DND-41 (cell line): ENCODE data around the gene SEMA3A.
"Not testable (repeated sequence)": the region's sequence is repeated elsewhere in the genome, so short reads cannot be mapped to it uniquely, and the experiment has no call there.

Experiments
- ATAC-seq: fragments of 200-7000 bp; cut with Tn5 transposase; 3 replicates; pipeline ENCODE4 v1.9.1; 2021; ENCODE audit warnings: low read depth; ENCODE audit not compliant: insufficient read depth
- DNase-seq: peaks from one replicate; pipeline ENCODE4 v3.0.0-alpha.2; 2020
- H2AFZ ChIP-seq: 2 replicates; pipeline ENCODE4 v1.6.0; 2012; ENCODE audit warnings: low read depth, low read length
- H3K27ac ChIP-seq: 2 replicates; pipeline ENCODE4 v1.5.1; 2012; ENCODE audit warnings: low read length, inconsistent platforms
- H3K27me3 ChIP-seq: fragments of 200-600 bp; sonication (generic); 2 replicates; pipeline ENCODE4 v1.6.0; 2012; ENCODE audit warnings: low read length, mild to moderate bottlenecking, inconsistent platforms; ENCODE audit not compliant: insufficient read depth, poor library complexity
- H3K36me3 ChIP-seq: 2 replicates; pipeline ENCODE4 v1.5.1; 2012; ENCODE audit warnings: low read length, inconsistent platforms; ENCODE audit not compliant: insufficient read depth
- H3K4me1 ChIP-seq: 2 replicates; pipeline ENCODE4 v1.5.1; 2012; ENCODE audit warnings: mild to moderate bottlenecking, low read length; ENCODE audit not compliant: insufficient read depth
- H3K4me2 ChIP-seq: 2 replicates; pipeline ENCODE4 v1.6.0; 2012; ENCODE audit warnings: mild to moderate bottlenecking, moderate library complexity, low read length, inconsistent platforms; ENCODE audit not compliant: insufficient read depth
- H3K4me3 ChIP-seq, 2 experiments: fragments of 200-600 bp in 1 of 2; shearing (Covaris generic) in 1 of 2; 2 replicates each; pipeline ENCODE4 v1.5.1; 2012 to 2016; ENCODE audit warnings: inconsistent platforms in 2 of 2, low read length in 2 of 2, mild to moderate bottlenecking in 2 of 2, low read depth in 1 of 2, moderate library complexity in 1 of 2
- H3K79me2 ChIP-seq: 2 replicates; pipeline ENCODE4 v1.6.0; 2012; ENCODE audit warnings: low read length, inconsistent platforms; ENCODE audit not compliant: insufficient read depth
- H3K9ac ChIP-seq: 2 replicates; pipeline ENCODE4 v1.6.0; 2012; ENCODE audit warnings: low read depth, mild to moderate bottlenecking, inconsistent platforms, low read length, moderate library complexity
- H3K9me3 ChIP-seq: 2 replicates; pipeline ENCODE4 v1.5.1; 2012; ENCODE audit warnings: low read length, moderate library complexity, mild to moderate bottlenecking, inconsistent platforms; ENCODE audit not compliant: insufficient read depth, severe bottlenecking
- H4K20me1 ChIP-seq: 2 replicates; pipeline ENCODE4 v1.6.0; 2012; ENCODE audit warnings: low read length; ENCODE audit not compliant: insufficient read depth
- CTCF ChIP-seq: IDR thresholded peaks from 2 replicates; pipeline ENCODE4 v1.5.1; 2012; ENCODE audit warnings: borderline replicate concordance, low read length, moderate library complexity, mild to moderate bottlenecking; ENCODE audit not compliant: poor library complexity, severe bottlenecking; ENCODE audit errors: extremely low read depth
- EZH2 ChIP-seq: IDR thresholded peaks from 3 replicates; pipeline ENCODE4 v1.6.1; 2012; ENCODE audit warnings: borderline replicate concordance, low read depth, mild to moderate bottlenecking, moderate library complexity, low read length, inconsistent platforms; ENCODE audit not compliant: severe bottlenecking

The SEMA3A gene

GRCh38 chr7:84058311-84059076 lies 136.1 kb downstream of the SEMA3A start:
- no peaks in the 10 kb centered on the region for H3K27me3 ChIP-seq
- H3K4me2 ChIP-seq = no peak overlapping the region
- no peak for DNase-seq
- H4K20me1 ChIP-seq = no peaks in the 10 kb centered on the region
- TF ChIP-seq CTCF (no peak), EZH2 (no peak)
- ATAC-seq = no peak
- no peak overlapping the region for H3K4me3 ChIP-seq
- no peaks in the 10 kb centered on the region for H3K9me3 ChIP-seq
- H2AFZ ChIP-seq = no peak overlapping the region
- no peaks in the 10 kb centered on the region for H3K4me1 ChIP-seq
- no peak overlapping the region for H3K9ac ChIP-seq
- H3K27ac ChIP-seq = no peak overlapping the region
- H3K79me2 ChIP-seq = no peaks in the 10 kb centered on the region
- H3K36me3 ChIP-seq = no peaks in the 10 kb centered on the region

- Histone ChIP-seq H3K4me1 (no peaks in the 10 kb centered on the region), H3K79me2 (no peaks in the 10 kb centered on the region), H3K9ac (no peak overlapping the region), H3K4me3 (no peak overlapping the region), H3K36me3 (no peaks in the 10 kb centered on the region), H4K20me1 (no peaks in the 10 kb centered on the region), H3K27me3 (no peaks in the 10 kb centered on the region), H3K27ac (no peak overlapping the region), H3K4me2 (no peak overlapping the region), H2AFZ (no peak overlapping the region; the same call in 1 of the 2 replicates), H3K9me3 (no peaks in the 10 kb centered on the region)
- TF ChIP-seq CTCF (no peak), EZH2 (no peak)
- no peak for ATAC-seq
- no peak for DNase-seq
These were observed 137.0 kb downstream of the SEMA3A start for GRCh38 chr7:84057576-84057975.

- ATAC-seq (no peak), DNase-seq (no peak)
- no peaks in the 10 kb centered on the region for H4K20me1 ChIP-seq
- no peaks in the 10 kb centered on the region for H3K36me3 ChIP-seq
- H3K27ac ChIP-seq = no peak overlapping the region
- no peak overlapping the region for H3K4me2 ChIP-seq
- H3K4me3 ChIP-seq = no peak overlapping the region
- H3K9ac ChIP-seq = no peak overlapping the region
- H3K4me1 ChIP-seq = no peaks in the 10 kb centered on the region
- H3K79me2 ChIP-seq = no peaks in the 10 kb centered on the region
- no peak overlapping the region for H2AFZ ChIP-seq
- H3K27me3 ChIP-seq = no peaks in the 10 kb centered on the region
- TF ChIP-seq CTCF (no peak), EZH2 (no peak)
- H3K9me3 ChIP-seq = no peaks in the 10 kb centered on the region
These were observed 138.5 kb downstream of the SEMA3A start for GRCh38 chr7:84055904-84056605.

- H3K36me3 ChIP-seq = not testable (repeated sequence)
These were observed 139.4 kb downstream of the SEMA3A start for GRCh38 chr7:84055199-84055598.

More at GRCh38 chr7:84055199-84055598, 139.4 kb downstream of the SEMA3A start:
- not testable (repeated sequence) for H3K4me2 ChIP-seq, H3K79me2 ChIP-seq, H3K4me1 ChIP-seq, H3K27me3 ChIP-seq, H4K20me1 ChIP-seq, H3K9ac ChIP-seq, ATAC-seq, H2AFZ ChIP-seq, H3K27ac ChIP-seq, DNase-seq, H3K9me3 ChIP-seq, H3K4me3 ChIP-seq
